Calu3 (cell line): ENCODE measurements around the gene SDK2. TPM values are rescaled to one million over a fixed set of nuclear protein-coding genes. Genes with fewer than 3 reads are reported as not detected.

Experiments used
- BruUV-seq: library from RNA; stranded (reverse); fragments of 400-500 nt; replicated peaks from 2 replicates; lab custom pipeline; 2021; lab: Mats Ljungman, UMichigan
- CTCF ChIA-PET: fragments of 300-600 bp; sonication (Branson Sonifier 250); formaldehyde crosslinking; loops from one replicate; lab custom pipeline; 2022; ENCODE audit warnings: antibody characterized with exemption; lab: Charles Lee
- DNase-seq: peaks from one replicate; pipeline ENCODE4 v3.0.0; 2022
- H3K27ac Mint-ChIP-seq: one replicate; pipeline ENCODE4 v1.8.0; 2022; ENCODE audit warnings: mixed read lengths; ENCODE audit not compliant: unreplicated experiment
- H3K27me3 Mint-ChIP-seq: one replicate; pipeline ENCODE4 v1.8.0; 2022; ENCODE audit warnings: mixed read lengths; ENCODE audit not compliant: unreplicated experiment
- H3K36me3 Mint-ChIP-seq: one replicate; pipeline ENCODE4 v1.8.0; 2022; ENCODE audit warnings: mild to moderate bottlenecking, moderate library complexity, mixed read lengths; ENCODE audit not compliant: insufficient read depth, unreplicated experiment
- H3K4me1 Mint-ChIP-seq: one replicate; pipeline ENCODE4 v1.8.0; 2022; ENCODE audit warnings: mild to moderate bottlenecking, low read depth, mixed read lengths; ENCODE audit not compliant: unreplicated experiment
- H3K4me3 Mint-ChIP-seq: one replicate; pipeline ENCODE4 v1.8.0; 2022; ENCODE audit warnings: mild to moderate bottlenecking, low read depth, moderate library complexity, mixed read lengths; ENCODE audit not compliant: unreplicated experiment
- H3K9me3 Mint-ChIP-seq: one replicate; pipeline ENCODE4 v1.8.0; 2022; ENCODE audit warnings: low read depth, mixed read lengths; ENCODE audit not compliant: unreplicated experiment
- CTCF ChIP-seq: fragments of 200-600 bp; IDR thresholded peaks from one replicate; pipeline ENCODE4 v1.8.0; 2022; ENCODE audit warnings: antibody characterized with exemption; ENCODE audit not compliant: unreplicated experiment
- intact Hi-C: fragments of 100-400 bp; cut with micrococcal nuclease; formaldehyde crosslinking; loops from one replicate; pipeline ENCODE4 v1.10.0; 2022; ENCODE audit not compliant: unreplicated experiment
- total RNA-seq: library from RNA; stranded (reverse); gene quantifications from 2 replicates; pipeline ENCODE4 v1.2.3, GENCODE V29; 2022

The SDK2 gene
- total RNA-seq, 1 experiment from 2014 or later: not detected

GRCh38 chr17:73343739-73344454 is 300.3 kb downstream of the SDK2 start:
- peak; percentile 62 for DNase-seq
- Mint-ChIP-seq H3K27me3 (no peaks in the 10 kb centered on the region), H3K4me3 (no peak overlapping the region), H3K27ac (no peak overlapping the region), H3K4me1 (peaks cover 25% of the 10 kb centered on the region), H3K36me3 (peaks cover 21% of the 10 kb centered on the region), H3K9me3 (no peaks in the 10 kb centered on the region)
- CTCF ChIA-PET: interaction anchor here (0.5 kb wide), 1 partner anchor 25 kb away, joined by 4 read pairs; no protein-coding TSS in a partner anchor
- no peak for TF ChIP-seq CTCF
- no TSS peak for BruUV-seq
- intact Hi-C loops: no loop called here

- CTCF ChIA-PET: interaction anchor here (0.6 to 2.8 kb wide), 3 partner anchors 22 to 31 kb away, joined by 3 to 24 read pairs (median 5); partner anchors contain the start of gene CDC42EP4
- H3K36me3 Mint-ChIP-seq: peaks cover 21% of the 10 kb centered on the region
- peaks cover 25% of the 10 kb centered on the region for H3K4me1 Mint-ChIP-seq
- H3K9me3 Mint-ChIP-seq: no peaks in the 10 kb centered on the region
- no peak for TF ChIP-seq CTCF
- no peak overlapping the region for H3K4me3 Mint-ChIP-seq
- intact Hi-C loops: no loop called here
- no peak overlapping the region for H3K27ac Mint-ChIP-seq
- BruUV-seq: no TSS peak
- no peaks in the 10 kb centered on the region for H3K27me3 Mint-ChIP-seq
- no peak for DNase-seq
Measured at GRCh38 chr17:73343168-73343634, 301.0 kb downstream of the SDK2 start.

GRCh38 chr17:73342541-73343167 is 301.6 kb downstream of the SDK2 start:
- CTCF ChIA-PET: interaction anchor here (0.6 to 2.8 kb wide), 4 partner anchors 22 to 34 kb away, joined by 3 to 24 read pairs (median 5); partner anchors contain the start of gene CDC42EP4
- BruUV-seq: no TSS peak
- H3K4me3 Mint-ChIP-seq: peak overlapping the region; percentile 30
- H3K36me3 Mint-ChIP-seq: peaks cover 21% of the 10 kb centered on the region
- peaks cover 25% of the 10 kb centered on the region for H3K4me1 Mint-ChIP-seq
- no peaks in the 10 kb centered on the region for H3K27me3 Mint-ChIP-seq
- H3K27ac Mint-ChIP-seq: peak overlapping the region; percentile 64
- DNase-seq: peak; percentile 28
- TF ChIP-seq CTCF: no peak
- H3K9me3 Mint-ChIP-seq: no peaks in the 10 kb centered on the region
- intact Hi-C loops: no loop called here

- BruUV-seq: no TSS peak
- no peaks in the 10 kb centered on the region for H3K27me3 Mint-ChIP-seq
- H3K36me3 Mint-ChIP-seq: peaks cover 21% of the 10 kb centered on the region
- TF ChIP-seq CTCF: no peak
- intact Hi-C loops: no loop called here
- H3K9me3 Mint-ChIP-seq: no peaks in the 10 kb centered on the region
- H3K4me3 Mint-ChIP-seq: peak overlapping the region; percentile 30
- CTCF ChIA-PET: interaction anchor here (1.2 to 2.8 kb wide), 4 partner anchors 28 to 50 kb away, joined by 3 to 24 read pairs (median 5); partner anchors contain the start of gene CDC42EP4
- peak; percentile 87 for DNase-seq
- peaks cover 25% of the 10 kb centered on the region for H3K4me1 Mint-ChIP-seq
- peak overlapping the region; percentile 64 for H3K27ac Mint-ChIP-seq
Measured at GRCh38 chr17:73342050-73342522, 302.2 kb downstream of the SDK2 start.
